Measurements from ENCODE around the gene RAB36.

Gene RAB36

GRCh38 chr22:23144932-23145877, at the start of gene RAB36:
RAB36 (plus strand) TSS chr22:23145477; CDS start chr22:23146617, 1,140 bp downstream.
- in situ Hi-C loops (cut with HindIII; ENCODE audit: low sequenced_read_pairs): no loop called here
- peak; percentile 98 for DNase-seq (ENCODE audit: low read depth, low spot score)
- H3K4me3 ChIP-seq (ENCODE audit: low read depth, low read length): peak within 1 kb of the TSS; percentile 59
- no peak for TF ChIP-seq CTCF (IDR thresholded peaks at IDR 0.05; ENCODE audit: low read depth, low read length)

GRCh38 chr22:23095733-23096342, 49.4 kb upstream of the RAB36 start:
- TF ChIP-seq CTCF (IDR thresholded peaks at IDR 0.05; ENCODE audit: low read depth, low read length): no peak
- in situ Hi-C loops (cut with HindIII; ENCODE audit: low sequenced_read_pairs): no loop called here
- H3K4me3 ChIP-seq (ENCODE audit: low read depth, low read length): no peak overlapping the region
- no peak for DNase-seq (ENCODE audit: low read depth, low spot score)

GRCh38 chr22:23097412-23098229, 47.7 kb upstream of the RAB36 start:
- DNase-seq (ENCODE audit: low read depth, low spot score): no peak
- in situ Hi-C loops (cut with HindIII; ENCODE audit: low sequenced_read_pairs): no loop called here
- TF ChIP-seq CTCF (IDR thresholded peaks at IDR 0.05; ENCODE audit: low read depth, low read length): no peak
- no peak overlapping the region for H3K4me3 ChIP-seq (ENCODE audit: low read depth, low read length)

- DNase-seq (ENCODE audit: low read depth, low spot score): no peak
- no peak for TF ChIP-seq CTCF (IDR thresholded peaks at IDR 0.05; ENCODE audit: low read depth, low read length)
- H3K4me3 ChIP-seq (ENCODE audit: low read depth, low read length): no peak overlapping the region
- in situ Hi-C loops (cut with HindIII; ENCODE audit: low sequenced_read_pairs): no loop called here
Observed at GRCh38 chr22:23098230-23098705, 47.0 kb upstream of the RAB36 start.

GRCh38 chr22:23098718-23099530, 46.4 kb upstream of the RAB36 start:
- TF ChIP-seq CTCF (IDR thresholded peaks at IDR 0.05; ENCODE audit: low read depth, low read length): no peak

GRCh38 chr22:23099531-23099804, 45.8 kb upstream of the RAB36 start:
- H3K4me3 ChIP-seq (ENCODE audit: low read depth, low read length): no peak overlapping the region
- DNase-seq (ENCODE audit: low read depth, low spot score): no peak
- TF ChIP-seq CTCF (IDR thresholded peaks at IDR 0.05; ENCODE audit: low read depth, low read length): no peak
- in situ Hi-C loops (cut with HindIII; ENCODE audit: low sequenced_read_pairs): no loop called here

More at GRCh38 chr22:23098718-23099530, 46.4 kb upstream of the RAB36 start:
- in situ Hi-C loops (cut with HindIII; ENCODE audit: low sequenced_read_pairs): no loop called here
- peak; percentile 31 for DNase-seq (ENCODE audit: low read depth, low spot score)
- no peak overlapping the region for H3K4me3 ChIP-seq (ENCODE audit: low read depth, low read length)

Measured in astrocyte of the spinal cord (primary cell).